ENCODE data around the gene SLC26A1. TPM values are rescaled to one million over a fixed set of nuclear protein-coding genes. Genes with fewer than 3 reads are reported as not detected.

Gene SLC26A1
- total RNA-seq, 2 experiments from 2014 or later, result 0.30 TPM; not detected in 1

DNA sequence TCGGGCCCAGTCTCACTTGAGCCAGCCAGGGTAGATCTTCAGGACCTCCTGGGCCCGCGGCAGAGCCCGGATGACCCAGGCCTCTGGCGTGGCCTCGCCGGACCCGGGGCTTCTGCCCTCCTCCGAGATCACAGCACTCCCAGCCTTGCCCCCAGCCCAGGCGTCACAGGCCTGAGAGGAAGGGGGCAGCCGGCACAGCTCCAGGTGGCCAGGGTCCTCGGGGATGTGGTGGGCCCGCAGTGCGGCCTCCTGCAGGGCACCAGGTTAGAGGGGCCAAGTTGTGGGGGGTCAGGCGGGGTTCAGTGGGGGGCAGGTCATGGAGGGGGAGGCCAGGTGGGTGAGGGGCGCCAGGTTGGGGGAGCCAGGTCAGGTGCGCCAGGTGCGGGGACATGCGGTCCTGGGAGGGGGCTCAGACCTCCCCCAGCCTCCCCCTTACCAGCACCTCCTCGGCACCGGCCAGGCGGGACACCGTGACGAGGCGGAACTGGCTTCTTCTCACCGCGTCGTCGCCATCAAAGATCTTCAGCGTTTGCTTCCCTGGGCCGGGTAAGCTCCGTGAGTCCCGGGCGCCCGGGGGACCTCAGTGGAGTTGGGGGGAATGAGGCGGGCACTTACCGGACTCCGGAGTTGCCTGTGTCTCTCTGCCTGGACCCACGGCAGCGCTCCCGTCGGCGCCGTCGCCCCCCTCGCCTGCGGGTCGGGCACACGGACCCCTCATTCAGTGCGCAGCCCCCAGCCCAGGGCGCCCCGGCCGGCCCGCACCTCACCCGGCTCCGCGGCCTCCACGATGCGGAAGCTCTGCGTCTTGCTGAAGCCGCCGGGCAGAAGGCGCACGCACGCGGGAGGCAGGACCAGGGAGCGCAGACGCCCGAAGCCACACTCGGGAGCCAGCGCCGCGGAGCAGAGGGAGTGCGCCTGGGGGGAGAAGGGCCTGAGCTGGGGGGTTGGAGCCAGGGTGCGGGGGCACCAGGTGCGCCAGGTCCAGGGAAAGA, 25.8 kb downstream of the SLC26A1 start:
- Histone ChIP-seq H2AFZ (ENCODE audit: low read length) (no peak overlapping the region), H3K27ac (ENCODE audit: low read depth, low read length, poor library complexity, severe bottlenecking) (no peak overlapping the region), H3K9me2 (ENCODE audit: insufficient read depth, low read length) (no peaks in the 10 kb centered on the region), H3K4me2 (ENCODE audit: low read length) (no peak overlapping the region), H3K4me3 (ENCODE audit: low read depth, low read length, poor library complexity, severe bottlenecking) (no peak overlapping the region), H4K20me1 (ENCODE audit: insufficient read depth, low read length) (no peaks in the 10 kb centered on the region), H3K79me2 (ENCODE audit: insufficient read depth, low read depth, low read length) (no peaks in the 10 kb centered on the region), H3K9me3 (ENCODE audit: low read length) (no peaks in the 10 kb centered on the region), H3K36me3 (ENCODE audit: insufficient read depth, low read length) (no peaks in the 10 kb centered on the region), H3K4me1 (ENCODE audit: insufficient read depth, low read length, poor library complexity, severe bottlenecking) (peaks cover 3% of the 10 kb centered on the region)
- no peak for DNase-seq (ENCODE audit: low spot score)
- TF ChIP-seq EZH2phosphoT487 (IDR thresholded peaks at IDR 0.05; ENCODE audit: borderline replicate concordance, low read depth, low read length), result no peak
- ChIA-PET CTCF (ENCODE audit: unreplicated experiment) (no interaction called here), POLR2A (no interaction called here)
- BruUV-seq (replicated peaks), result no TSS peak
- intact Hi-C loops (cut with micrococcal nuclease; ENCODE audit: unreplicated experiment), result no loop called here

DNA sequence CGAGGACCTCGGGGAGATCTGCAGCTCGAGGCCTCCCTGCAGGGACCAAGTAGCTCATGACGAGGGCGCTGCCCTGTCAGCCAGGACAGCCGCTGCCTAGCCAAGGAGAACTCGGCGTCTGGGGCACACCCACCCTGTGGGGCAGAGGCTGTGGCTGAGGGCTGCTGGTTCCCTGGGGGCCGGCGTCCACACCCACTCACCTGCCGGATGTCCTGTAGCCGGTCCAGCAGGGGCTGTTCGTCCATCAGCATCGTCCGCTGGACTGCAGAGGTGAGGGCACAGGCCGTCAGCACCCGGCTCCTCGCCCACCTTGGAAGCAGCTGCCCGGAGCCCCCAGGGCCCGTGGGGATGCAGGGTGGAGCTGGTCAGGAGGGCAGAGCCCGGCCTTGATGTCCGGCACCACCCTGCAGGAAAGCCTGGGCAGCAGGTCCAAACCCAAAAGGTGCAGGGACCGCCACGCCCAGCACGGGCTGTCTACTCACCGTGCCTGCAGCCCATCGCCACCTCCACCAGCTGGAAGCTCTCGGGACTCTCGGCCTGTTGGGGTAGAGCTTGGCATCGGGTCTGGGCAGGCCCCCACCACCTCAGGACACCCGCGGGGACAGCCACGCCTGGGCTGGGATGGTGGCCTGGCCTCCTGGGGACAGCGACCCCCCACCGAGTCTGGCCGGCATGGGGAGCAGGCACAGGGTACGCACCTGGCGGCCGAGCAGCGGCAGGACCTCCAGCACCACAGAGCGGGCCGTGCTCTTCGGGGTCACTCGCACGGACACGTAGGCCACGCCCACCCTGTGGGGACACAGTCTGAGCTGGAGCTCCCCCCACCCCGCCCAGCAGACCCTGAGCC, 26.7 kb downstream of the SLC26A1 start:
- Histone ChIP-seq H3K27ac (ENCODE audit: low read depth, low read length, poor library complexity, severe bottlenecking) (no peak overlapping the region), H3K4me2 (ENCODE audit: low read length) (no peak overlapping the region), H2AFZ (ENCODE audit: low read length) (no peak overlapping the region), H3K79me2 (ENCODE audit: insufficient read depth, low read depth, low read length) (no peaks in the 10 kb centered on the region), H3K4me1 (ENCODE audit: insufficient read depth, low read length, poor library complexity, severe bottlenecking) (no peaks in the 10 kb centered on the region), H3K9me3 (ENCODE audit: low read length) (no peaks in the 10 kb centered on the region), H4K20me1 (ENCODE audit: insufficient read depth, low read length) (no peaks in the 10 kb centered on the region), H3K4me3 (ENCODE audit: low read depth, low read length, poor library complexity, severe bottlenecking) (no peak overlapping the region), H3K9me2 (ENCODE audit: insufficient read depth, low read length) (no peaks in the 10 kb centered on the region), H3K36me3 (ENCODE audit: insufficient read depth, low read length) (no peaks in the 10 kb centered on the region)
- no TSS peak for BruUV-seq (replicated peaks)
- DNase-seq (ENCODE audit: low spot score), result no peak
- TF ChIP-seq EZH2phosphoT487 (IDR thresholded peaks at IDR 0.05; ENCODE audit: borderline replicate concordance, low read depth, low read length), result no peak
- TF ChIP-seq, protein P1, sequence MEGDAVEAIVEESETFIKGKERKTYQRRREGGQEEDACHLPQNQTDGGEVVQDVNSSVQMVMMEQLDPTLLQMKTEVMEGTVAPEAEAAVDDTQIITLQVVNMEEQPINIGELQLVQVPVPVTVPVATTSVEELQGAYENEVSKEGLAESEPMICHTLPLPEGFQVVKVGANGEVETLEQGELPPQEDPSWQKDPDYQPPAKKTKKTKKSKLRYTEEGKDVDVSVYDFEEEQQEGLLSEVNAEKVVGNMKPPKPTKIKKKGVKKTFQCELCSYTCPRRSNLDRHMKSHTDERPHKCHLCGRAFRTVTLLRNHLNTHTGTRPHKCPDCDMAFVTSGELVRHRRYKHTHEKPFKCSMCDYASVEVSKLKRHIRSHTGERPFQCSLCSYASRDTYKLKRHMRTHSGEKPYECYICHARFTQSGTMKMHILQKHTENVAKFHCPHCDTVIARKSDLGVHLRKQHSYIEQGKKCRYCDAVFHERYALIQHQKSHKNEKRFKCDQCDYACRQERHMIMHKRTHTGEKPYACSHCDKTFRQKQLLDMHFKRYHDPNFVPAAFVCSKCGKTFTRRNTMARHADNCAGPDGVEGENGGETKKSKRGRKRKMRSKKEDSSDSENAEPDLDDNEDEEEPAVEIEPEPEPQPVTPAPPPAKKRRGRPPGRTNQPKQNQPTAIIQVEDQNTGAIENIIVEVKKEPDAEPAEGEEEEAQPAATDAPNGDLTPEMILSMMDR (conservative IDR thresholded peaks at IDR 0.05; ENCODE audit: low read length), result no peak
- ChIA-PET CTCF (ENCODE audit: unreplicated experiment) (no interaction called here), POLR2A (no interaction called here)
- intact Hi-C loops (cut with micrococcal nuclease; ENCODE audit: unreplicated experiment), result no loop called here

DNA sequence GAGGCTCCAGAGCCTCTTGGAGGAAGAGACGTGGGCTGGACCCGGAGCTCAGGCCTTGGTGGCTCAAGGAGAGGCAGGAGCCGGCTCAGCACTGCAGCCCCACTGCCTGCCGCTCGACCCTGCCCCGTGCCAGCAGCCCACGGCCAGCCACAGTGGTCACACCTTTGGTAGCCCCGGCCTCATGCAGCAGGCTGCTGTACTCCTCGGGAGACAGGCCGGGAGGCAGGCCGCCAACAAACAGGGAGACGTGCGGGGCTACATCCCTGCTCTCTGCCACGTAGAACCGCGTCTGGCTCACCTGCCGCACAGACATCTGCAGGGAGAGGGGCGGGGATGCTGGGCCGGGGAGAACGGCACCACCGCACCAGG, 27.5 kb downstream of the SLC26A1 start:
- Histone ChIP-seq H3K4me2 (ENCODE audit: low read length) (no peak overlapping the region), H2AFZ (ENCODE audit: low read length) (no peak overlapping the region), H3K36me3 (ENCODE audit: insufficient read depth, low read length) (no peaks in the 10 kb centered on the region), H3K4me3 (ENCODE audit: low read depth, low read length, poor library complexity, severe bottlenecking) (no peak overlapping the region), H3K4me1 (ENCODE audit: insufficient read depth, low read length, poor library complexity, severe bottlenecking) (no peaks in the 10 kb centered on the region), H3K9me2 (ENCODE audit: insufficient read depth, low read length) (no peaks in the 10 kb centered on the region), H4K20me1 (ENCODE audit: insufficient read depth, low read length) (no peaks in the 10 kb centered on the region), H3K27ac (ENCODE audit: low read depth, low read length, poor library complexity, severe bottlenecking) (no peak overlapping the region), H3K79me2 (ENCODE audit: insufficient read depth, low read depth, low read length) (no peaks in the 10 kb centered on the region), H3K9me3 (ENCODE audit: low read length) (no peaks in the 10 kb centered on the region)
- POLR2A ChIA-PET, result no interaction called here
- no peak for TF ChIP-seq EZH2phosphoT487 (IDR thresholded peaks at IDR 0.05; ENCODE audit: borderline replicate concordance, low read depth, low read length)
- TF ChIP-seq, protein P1 (conservative IDR thresholded peaks at IDR 0.05; ENCODE audit: low read length), result no peak
- CTCF ChIA-PET (ENCODE audit: unreplicated experiment), result no interaction called here
- intact Hi-C loops (cut with micrococcal nuclease; ENCODE audit: unreplicated experiment), result no loop called here
- no peak for DNase-seq (ENCODE audit: low spot score)
- no TSS peak for BruUV-seq (replicated peaks)

Measured in OCI-LY7 (cell line).